SK-MEL-5 (cell line): ENCODE data around the gene NDUFV1. TPM values are rescaled to one million over a fixed set of nuclear protein-coding genes. Genes with fewer than 3 reads are reported as not detected.
A peak's percentile ranks its signal among the peaks of the same experiment; 100 is the strongest.
"Not testable (repeated sequence)": the region's sequence is repeated elsewhere in the genome, so short reads cannot be mapped to it uniquely, and the experiment has no call there.

Experiments used
- DNase-seq: peaks from one replicate; pipeline ENCODE4 v3.0.0-alpha.2; 2016; ENCODE audit warnings: low read depth, low spot score
- in situ Hi-C: cut with HindIII; loops from 2 replicates; pipeline ENCODE4 v1.10.0; 2016; ENCODE audit warnings: low sequenced_read_pairs, high pct_unique_total_duplicates, low pct_unique_long_range_greater_than_20kb
- polyA plus RNA-seq, 2 experiments: library from polyadenylated mRNA; depleted of rRNA; stranded (reverse); fragments of >200 nt; gene quantifications; 2 replicates each; pipeline ENCODE4 v1.2.3, GENCODE V29; 2015
- total RNA-seq: library from RNA; depleted of rRNA; stranded (reverse); fragments of >200 nt; shearing (Covaris generic); gene quantifications from 2 replicates; pipeline ENCODE4 v1.2.3, GENCODE V29; 2014; rRNA removed

Gene NDUFV1
- total RNA-seq, result 159 and 175 TPM in 2 replicates
- polyA plus RNA-seq (2015; cell fraction: cytosol; rRNA removed), result 160 and 167 TPM in 2 replicates
- 492 and 512 TPM in 2 replicates for polyA plus RNA-seq (2015; cell fraction: nucleus; rRNA removed)

- DNase-seq, result peak; percentile 91
These were observed at the start of gene NDUFV1 for GRCh38 chr11:67606492-67607295. NDUFV1 (plus strand) TSS chr11:67606936; CDS start chr11:67607005, 69 bp downstream.

GRCh38 chr11:67558084-67558772 lies 48.5 kb upstream of the NDUFV1 start:
- in situ Hi-C loops, result no loop called here
- DNase-seq, result no peak

More at GRCh38 chr11:67606492-67607295, at the start of gene NDUFV1:
- in situ Hi-C loops, result no loop called here

GRCh38 chr11:67561971-67562619 lies 44.6 kb upstream of the NDUFV1 start:
- in situ Hi-C loops, result no loop called here
- DNase-seq, result no peak

GRCh38 chr11:67562963-67563704 lies 43.6 kb upstream of the NDUFV1 start:
- no peak for DNase-seq

DNA sequence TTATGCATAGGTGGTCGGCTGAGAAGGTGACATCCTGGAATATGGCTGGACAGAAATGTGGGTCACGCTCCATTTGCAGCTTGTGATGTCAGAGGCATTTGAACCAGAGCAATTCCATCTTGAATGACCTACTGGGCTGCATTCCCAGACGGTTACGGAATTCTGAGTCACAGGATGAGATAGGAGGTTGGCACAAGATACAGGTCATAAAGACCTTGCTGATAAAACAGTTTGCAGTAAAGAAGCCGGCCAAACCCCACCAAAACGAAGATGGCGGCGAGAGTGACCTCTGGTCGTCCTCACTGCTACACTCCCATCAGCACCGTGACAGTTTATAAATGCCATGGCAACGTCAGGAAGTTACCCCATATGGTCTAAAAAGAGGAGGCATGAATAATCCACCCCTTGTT lies 43.0 kb upstream of the NDUFV1 start:
- in situ Hi-C loops, DNase-seq: not testable (repeated sequence)

More at GRCh38 chr11:67562963-67563704, 43.6 kb upstream of the NDUFV1 start:
- in situ Hi-C loops, result no loop called here

GRCh38 chr11:67564230-67564629 lies 42.5 kb upstream of the NDUFV1 start:
- DNase-seq, result no peak

DNA sequence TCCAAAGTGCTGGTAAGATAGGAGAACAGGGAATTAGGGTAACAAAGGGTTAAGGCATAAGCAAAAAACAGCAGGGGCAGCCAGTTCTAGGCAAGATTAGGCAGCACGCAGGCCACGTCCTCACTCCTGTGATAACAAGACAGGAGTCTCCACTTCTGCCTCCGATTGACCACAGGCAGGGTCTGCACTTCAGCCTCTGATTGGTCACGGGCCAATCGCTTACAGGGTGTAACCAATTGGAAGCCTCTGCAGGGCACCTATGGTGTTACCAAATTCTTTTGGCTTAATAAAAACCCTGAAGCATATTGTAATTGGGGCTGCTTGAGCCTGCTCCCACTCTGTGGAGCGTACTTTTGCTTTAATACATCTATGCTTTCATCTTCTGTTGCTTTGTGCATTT lies 35.3 kb upstream of the NDUFV1 start:
- in situ Hi-C loops, result no loop called here
- no peak for DNase-seq

More at GRCh38 chr11:67564230-67564629, 42.5 kb upstream of the NDUFV1 start:
- in situ Hi-C loops, result no loop called here

- DNase-seq, result no peak
- in situ Hi-C loops, result no loop called here
These were observed 34.4 kb upstream of the NDUFV1 start for GRCh38 chr11:67572305-67572704.

DNA sequence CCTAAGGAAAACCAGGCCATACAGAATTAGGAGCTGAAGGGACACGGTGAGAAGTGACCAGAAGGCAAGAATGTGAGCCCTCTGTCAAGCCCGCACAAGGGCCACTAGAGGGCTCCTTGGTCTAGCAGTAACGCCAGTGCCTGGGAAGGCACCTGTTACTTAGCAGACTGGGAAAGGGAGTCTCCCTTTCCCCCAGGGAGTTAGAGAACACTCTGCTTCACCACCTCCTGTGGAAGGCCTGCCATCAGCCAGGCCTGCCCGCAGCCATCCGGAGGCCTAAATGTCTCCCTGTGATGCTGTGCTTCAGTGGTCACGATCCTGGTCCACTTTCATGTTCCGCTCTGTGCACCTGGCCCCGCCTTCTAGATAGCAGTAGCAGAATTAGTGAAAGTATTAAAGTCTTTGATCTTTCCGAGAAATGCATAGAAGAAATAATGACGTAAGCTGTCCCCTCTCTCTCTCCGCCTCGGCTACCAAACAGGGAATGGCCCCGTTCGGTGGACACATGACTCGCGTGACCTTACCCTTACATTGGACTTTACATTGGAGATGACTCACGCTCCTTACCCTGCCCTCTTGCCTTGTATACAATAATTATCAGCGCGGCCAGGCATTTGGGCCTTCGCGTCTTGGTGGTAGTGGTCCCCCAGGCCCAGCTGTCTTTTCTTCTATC lies 33.9 kb upstream of the NDUFV1 start:
- in situ Hi-C loops, result no loop called here

GRCh38 chr11:67574938-67575337 lies 31.8 kb upstream of the NDUFV1 start:
- DNase-seq, result no peak
- in situ Hi-C loops, result no loop called here

More for the DNA sequence above, 33.9 kb upstream of the NDUFV1 start:
- DNase-seq, result peak; percentile 71

DNA sequence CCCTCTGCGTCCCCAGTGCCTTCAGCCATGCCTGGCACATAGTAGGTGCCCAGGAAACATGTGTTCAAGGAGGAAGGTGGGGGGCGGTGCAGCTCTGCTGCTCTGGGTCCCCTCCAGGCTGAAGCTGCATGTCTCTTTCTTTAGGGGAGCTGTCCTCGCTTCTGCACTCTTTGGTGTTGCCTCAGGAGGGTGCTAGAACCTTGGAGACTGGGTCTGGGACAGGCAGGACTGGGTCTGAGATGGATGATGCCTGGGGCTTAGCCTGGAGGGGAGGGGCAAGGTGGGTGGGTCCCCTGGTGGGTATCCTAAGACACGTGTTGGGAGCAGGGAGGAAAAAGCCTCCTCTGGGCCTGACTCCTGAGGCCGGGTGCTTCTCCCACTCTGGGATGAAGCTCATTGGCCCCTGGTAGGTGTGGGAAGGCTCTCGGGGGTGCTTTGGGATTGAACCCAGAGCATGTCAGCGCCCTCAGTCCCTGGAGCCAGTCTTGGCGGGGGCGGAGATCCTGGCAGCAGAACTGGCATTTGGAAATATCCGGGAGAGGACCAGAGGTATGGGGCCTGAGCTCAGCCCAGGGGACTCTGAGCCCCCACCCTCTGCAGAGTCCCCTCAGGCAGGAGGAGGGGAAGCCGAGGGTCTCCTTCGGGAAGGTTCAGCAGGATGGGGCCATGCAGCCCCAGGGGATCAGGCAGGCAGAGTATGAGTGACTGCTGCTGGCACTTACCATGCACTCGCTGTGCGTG lies 29.8 kb upstream of the NDUFV1 start:
- no peak for DNase-seq
- in situ Hi-C loops, result no loop called here

- no peak for DNase-seq
- in situ Hi-C loops, result no loop called here
These were observed 28.8 kb upstream of the NDUFV1 start for GRCh38 chr11:67577951-67578350.

DNA sequence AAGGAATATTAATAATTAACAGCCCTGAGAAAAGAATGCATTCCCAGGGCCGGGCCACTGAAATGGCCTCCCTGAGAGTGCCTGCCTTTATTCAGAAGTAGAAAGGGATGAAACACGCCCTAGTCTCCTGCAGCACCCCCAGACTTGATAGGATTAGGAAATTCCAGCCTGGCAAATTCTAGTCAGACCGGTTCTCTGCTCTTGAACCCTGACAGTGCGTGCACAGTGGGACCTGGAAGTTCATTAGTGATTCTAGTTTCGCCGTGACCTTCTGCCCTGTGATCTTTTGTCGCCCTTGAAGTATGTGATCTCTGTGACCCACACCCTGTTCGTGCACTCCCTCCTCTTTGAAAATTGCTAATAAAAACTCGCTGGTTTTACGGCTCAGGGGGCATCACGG lies 25.3 kb upstream of the NDUFV1 start:
- in situ Hi-C loops, result no loop called here
- DNase-seq, result no peak

GRCh38 chr11:67582011-67582410 lies 24.7 kb upstream of the NDUFV1 start:
- DNase-seq, result no peak
- in situ Hi-C loops, result no loop called here

DNA sequence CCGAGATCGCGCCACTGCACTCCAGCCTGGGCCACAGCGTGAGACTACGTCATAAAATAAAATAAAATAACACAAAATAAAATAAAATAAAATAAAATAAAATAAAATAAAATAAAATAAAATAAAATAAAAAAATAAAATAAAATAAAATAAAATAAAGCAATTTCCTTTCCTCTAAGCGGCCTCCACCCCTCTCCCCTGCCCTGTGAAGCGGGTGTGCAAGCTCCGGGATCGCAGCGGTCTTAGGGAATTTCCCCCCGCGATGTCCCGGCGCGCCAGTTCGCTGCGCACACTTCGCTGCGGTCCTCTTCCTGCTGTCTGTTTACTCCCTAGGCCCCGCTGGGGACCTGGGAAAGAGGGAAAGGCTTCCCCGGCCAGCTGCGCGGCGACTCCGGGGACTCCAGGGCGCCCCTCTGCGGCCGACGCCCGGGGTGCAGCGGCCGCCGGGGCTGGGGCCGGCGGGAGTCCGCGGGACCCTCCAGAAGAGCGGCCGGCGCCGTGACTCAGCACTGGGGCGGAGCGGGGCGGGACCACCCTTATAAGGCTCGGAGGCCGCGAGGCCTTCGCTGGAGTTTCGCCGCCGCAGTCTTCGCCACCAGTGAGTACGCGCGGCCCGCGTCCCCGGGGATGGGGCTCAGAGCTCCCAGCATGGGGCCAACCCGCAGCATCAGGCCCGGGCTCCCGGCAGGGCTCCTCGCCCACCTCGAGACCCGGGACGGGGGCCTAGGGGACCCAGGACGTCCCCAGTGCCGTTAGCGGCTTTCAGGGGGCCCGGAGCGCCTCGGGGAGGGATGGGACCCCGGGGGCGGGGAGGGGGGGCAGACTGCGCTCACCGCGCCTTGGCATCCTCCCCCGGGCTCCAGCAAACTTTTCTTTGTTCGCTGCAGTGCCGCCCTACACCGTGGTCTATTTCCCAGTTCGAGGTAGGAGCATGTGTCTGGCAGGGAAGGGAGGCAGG lies 23.2 kb upstream of the NDUFV1 start, which contains the start of gene GSTP1:
Gene GSTP1 (plus strand): TSS at position 566 of the 958 bp plus-strand sequence. CDS start 32 bp downstream, at position 598.
- in situ Hi-C loops, result no loop called here
- peak; percentile 78 for DNase-seq
